CD14-positive monocyte (primary cell): ENCODE results near the gene TNNT2. TPM values are rescaled to one million over a fixed set of nuclear protein-coding genes. Genes with fewer than 3 reads are reported as not detected.

Experiments used
- DNase-seq, 3 donors: peaks; one replicate each; pipeline ENCODE4 v3.0.0-alpha.2; 2011 to 2022
- H2AFZ ChIP-seq: 2 replicates; pipeline ENCODE4 v1.6.0; 2012; ENCODE audit warnings: mild to moderate bottlenecking, low read depth, low read length, inconsistent platforms; ENCODE audit not compliant: insufficient read depth, poor library complexity, severe bottlenecking
- H3K27ac ChIP-seq, 2 donors: 1 replicate in 1 of 2; 2 replicates in 1 of 2; pipeline ENCODE4 v1.5.1; 2012 to 2013; ENCODE audit warnings: low read length in 2 of 2, control low read depth in 1 of 2, inconsistent platforms in 1 of 2, low read depth in 1 of 2, mild to moderate bottlenecking in 1 of 2
- H3K27me3 ChIP-seq, 2 donors: one replicate each; pipeline versions ENCODE4 v1.6.0 to v1.6.1; 2011 to 2013; ENCODE audit warnings: low read length in 2 of 2; ENCODE audit not compliant: control insufficient read depth in 2 of 2, insufficient read depth in 2 of 2
- H3K36me3 ChIP-seq, 2 donors: replicated peaks in 1 of 2; 1 replicate in 1 of 2; 2 replicates in 1 of 2; pipeline versions ENCODE4 v1.5.1 to v1.6.1; 2012 to 2013; ENCODE audit warnings: low read length in 2 of 2, control low read depth in 1 of 2, inconsistent platforms in 1 of 2, mild to moderate bottlenecking in 1 of 2; ENCODE audit not compliant: insufficient read depth in 2 of 2, control insufficient read depth in 1 of 2
- H3K4me1 ChIP-seq, 2 donors: 1 replicate in 1 of 2; 2 replicates in 1 of 2; pipeline versions ENCODE4 v1.5.1 to v1.6.1; 2012 to 2013; ENCODE audit warnings: low read length in 2 of 2, control low read depth in 1 of 2, inconsistent platforms in 1 of 2, mild to moderate bottlenecking in 1 of 2, moderate library complexity in 1 of 2; ENCODE audit not compliant: insufficient read depth in 2 of 2, control insufficient read depth in 1 of 2
- H3K4me2 ChIP-seq: replicated peaks from 2 replicates; pipeline ENCODE3; 2012; ENCODE audit warnings: low read length, moderate library complexity, mild to moderate bottlenecking; ENCODE audit not compliant: poor library complexity, severe bottlenecking; ENCODE audit errors: extremely low read depth
- H3K4me3 ChIP-seq, 3 experiments: fragments of 200-600 bp in 1 of 3; sonication (generic) in 1 of 3; replicated peaks in 1 of 3; 1 replicate in 2 of 3; 2 replicates in 1 of 3; pipeline ENCODE4 v1.5.1; 2011 to 2013; ENCODE audit warnings: low read length in 3 of 3, mild to moderate bottlenecking in 3 of 3, control low read depth in 2 of 3, low read depth in 2 of 3, inconsistent platforms in 1 of 3, moderate library complexity in 1 of 3
- H3K79me2 ChIP-seq: 2 replicates; pipeline ENCODE4 v1.6.0; 2012; ENCODE audit warnings: mild to moderate bottlenecking, control low read depth, inconsistent platforms, low read length, moderate library complexity; ENCODE audit not compliant: insufficient read depth
- H3K9ac ChIP-seq: 2 replicates; pipeline ENCODE4 v1.6.0; 2017; ENCODE audit warnings: low read length, mild to moderate bottlenecking; ENCODE audit not compliant: insufficient read depth, poor library complexity, severe bottlenecking
- H3K9me3 ChIP-seq, 2 donors: replicated peaks in 1 of 2; 1 replicate in 1 of 2; 2 replicates in 1 of 2; pipeline versions ENCODE4 v1.5.1 to v1.6.1; 2012 to 2013; ENCODE audit warnings: low read length in 2 of 2, control low read depth in 1 of 2; ENCODE audit not compliant: control insufficient read depth in 1 of 2, insufficient read depth in 1 of 2
- H4K20me1 ChIP-seq: 2 replicates; pipeline ENCODE4 v1.6.0; 2012; ENCODE audit warnings: mild to moderate bottlenecking, low read length, control low read depth, moderate library complexity; ENCODE audit not compliant: insufficient read depth
- H3K27ac Mint-ChIP-seq, 7 donors: one replicate each; pipeline ENCODE4 v1.8.0; 2020; ENCODE audit warnings: mild to moderate bottlenecking in 7 of 7, mixed read lengths in 7 of 7, moderate library complexity in 6 of 7, inconsistent platforms in 2 of 7
- H3K27me3 Mint-ChIP-seq, 3 donors: one replicate each; pipeline ENCODE4 v1.8.0; 2021 to 2022; ENCODE audit warnings: low read depth in 3 of 3, mild to moderate bottlenecking in 3 of 3, mixed read lengths in 3 of 3, moderate library complexity in 3 of 3, inconsistent platforms in 1 of 3
- H3K36me3 Mint-ChIP-seq, 2 donors: one replicate each; pipeline ENCODE4 v1.8.0; 2020; ENCODE audit warnings: mixed read lengths in 2 of 2, inconsistent platforms in 1 of 2, mild to moderate bottlenecking in 1 of 2
- H3K4me1 Mint-ChIP-seq: one replicate; pipeline ENCODE4 v1.8.0; 2020; ENCODE audit warnings: mild to moderate bottlenecking, mixed read lengths
- H3K4me3 Mint-ChIP-seq, 2 donors: one replicate each; pipeline ENCODE4 v1.8.0; 2020; ENCODE audit warnings: mild to moderate bottlenecking in 2 of 2, mixed read lengths in 2 of 2, moderate library complexity in 1 of 2
- H3K9me3 Mint-ChIP-seq, 7 donors: one replicate each; pipeline ENCODE4 v1.8.0; 2020 to 2022; ENCODE audit warnings: mixed read lengths in 7 of 7, mild to moderate bottlenecking in 6 of 7, moderate library complexity in 6 of 7, inconsistent platforms in 2 of 7
- CTCF ChIP-seq: fragments of 200-600 bp; IDR thresholded peaks from one replicate; pipeline ENCODE4 v1.8.0; 2022; ENCODE audit warnings: antibody characterized with exemption, mild to moderate bottlenecking
- WGBS: methylation state at CpG from one replicate; pipeline ENCODE4 v1.1.5; 2013; ENCODE audit warnings: missing lambda C conversion rate; ENCODE audit not compliant: insufficient coverage; 5-methylcytosine and 5-hydroxymethylcytosine counted together
- intact Hi-C, 2 donors: fragments of 100-400 bp; cut with micrococcal nuclease; formaldehyde crosslinking; loops; one replicate each; pipeline versions ENCODE4 v1.15.0 to v1.15.1; 2023
- polyA plus RNA-seq, 3 donors: library from polyadenylated mRNA; depleted of rRNA in 1 of 3; unstranded in 2 of 3; stranded (reverse) in 1 of 3; fragments of 300-500 nt in 2 of 3; fragments of >200 nt in 1 of 3; fragmentation: Illumina TruSeq in 2 of 3; gene quantifications; 1 replicate in 2 of 3; 2 replicates in 1 of 3; pipeline ENCODE4 v1.2.3, GENCODE V29; 2012 to 2021

The TNNT2 gene
- polyA plus RNA-seq, 3 donors, result not detected

DNA sequence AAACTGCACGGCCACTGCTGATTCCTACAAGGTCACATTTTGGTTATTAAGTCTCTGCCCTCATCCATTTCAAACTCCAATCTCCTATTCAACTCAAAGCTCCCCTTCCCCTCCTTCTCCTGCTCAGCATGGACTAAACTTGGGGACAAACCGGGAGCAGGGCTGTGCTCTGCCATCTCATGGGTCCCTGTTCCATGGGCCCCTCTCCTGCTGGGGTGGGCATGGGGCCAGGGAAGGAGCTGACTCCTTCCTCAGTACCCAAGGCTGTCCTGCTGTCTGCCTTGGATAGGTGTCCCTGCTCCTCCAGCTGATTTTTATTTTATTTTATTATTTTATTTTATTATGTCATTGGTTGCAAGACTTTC lies 27.1 kb downstream of the TNNT2 start:
- H3K4me1 Mint-ChIP-seq, result no peaks in the 10 kb centered on the region
- Histone ChIP-seq H3K79me2 (no peaks in the 10 kb centered on the region), H2AFZ (no peak overlapping the region), H3K27ac (no peak overlapping the region), H4K20me1 (no peaks in the 10 kb centered on the region), H3K9me3 (no peaks in the 10 kb centered on the region), H3K9ac (no peak overlapping the region), H3K27me3 (peaks cover 0 to 5% of the 10 kb centered on the region in 2 donors), H3K4me1 (no peaks in the 10 kb centered on the region), H3K36me3 (no peaks in the 10 kb centered on the region), H3K4me2 (no peak overlapping the region), H3K4me3 (no peak overlapping the region)
- no peaks in the 10 kb centered on the region for H3K9me3 Mint-ChIP-seq
- no peak for TF ChIP-seq CTCF
- intact Hi-C loops, result no loop called here
- H3K27me3 Mint-ChIP-seq, result peaks cover 9 to 20% (median 17%) of the 10 kb centered on the region in 3 donors
- DNase-seq, result no peak
- no peak overlapping the region for H3K27ac Mint-ChIP-seq
- WGBS, result no CpG with 5 or more reads among the region's 2 CpGs
- no peaks in the 10 kb centered on the region for H3K36me3 Mint-ChIP-seq
- H3K4me3 Mint-ChIP-seq, result no peak overlapping the region

- no peaks in the 10 kb centered on the region for H3K4me1 Mint-ChIP-seq
- H3K27ac Mint-ChIP-seq, result no peak overlapping the region
These were observed 28.4 kb downstream of the TNNT2 start for GRCh38 chr1:201349092-201349491.

More at GRCh38 chr1:201349092-201349491, 28.4 kb downstream of the TNNT2 start:
- Histone ChIP-seq H3K4me3 (no peak overlapping the region), H3K36me3 (no peaks in the 10 kb centered on the region), H3K4me1 (no peaks in the 10 kb centered on the region), H3K27ac (no peak overlapping the region), H4K20me1 (no peaks in the 10 kb centered on the region), H2AFZ (no peak overlapping the region), H3K27me3 (peaks cover 0 to 7% of the 10 kb centered on the region in 2 donors), H3K9ac (no peak overlapping the region), H3K4me2 (no peak overlapping the region), H3K79me2 (no peaks in the 10 kb centered on the region), H3K9me3 (no peaks in the 10 kb centered on the region)
- Mint-ChIP-seq H3K27me3 (peaks cover 9 to 21% (median 13%) of the 10 kb centered on the region in 3 donors), H3K4me3 (no peak overlapping the region), H3K36me3 (no peaks in the 10 kb centered on the region), H3K9me3 (no peaks in the 10 kb centered on the region)
- 87% methylated on average over 4 of the region's 4 CpGs for WGBS
- TF ChIP-seq CTCF, result no peak
- DNase-seq, result no peak
- intact Hi-C loops, result no loop called here
